ENCODE data around the gene SH2D7.
A peak's percentile ranks its signal among the peaks of the same experiment; 100 is the strongest.

SH2D7 gene

GRCh38 chr15:78102741-78103140, 10.4 kb downstream of the SH2D7 start:
- no peak overlapping the region for H3K4me3 ChIP-seq (ENCODE audit: low read depth, low read length)
- TF ChIP-seq CTCF (IDR thresholded peaks at IDR 0.05; ENCODE audit: low read depth, low read length, missing control alignments), result no peak
- no peak for DNase-seq (ENCODE audit: low read depth)

DNA sequence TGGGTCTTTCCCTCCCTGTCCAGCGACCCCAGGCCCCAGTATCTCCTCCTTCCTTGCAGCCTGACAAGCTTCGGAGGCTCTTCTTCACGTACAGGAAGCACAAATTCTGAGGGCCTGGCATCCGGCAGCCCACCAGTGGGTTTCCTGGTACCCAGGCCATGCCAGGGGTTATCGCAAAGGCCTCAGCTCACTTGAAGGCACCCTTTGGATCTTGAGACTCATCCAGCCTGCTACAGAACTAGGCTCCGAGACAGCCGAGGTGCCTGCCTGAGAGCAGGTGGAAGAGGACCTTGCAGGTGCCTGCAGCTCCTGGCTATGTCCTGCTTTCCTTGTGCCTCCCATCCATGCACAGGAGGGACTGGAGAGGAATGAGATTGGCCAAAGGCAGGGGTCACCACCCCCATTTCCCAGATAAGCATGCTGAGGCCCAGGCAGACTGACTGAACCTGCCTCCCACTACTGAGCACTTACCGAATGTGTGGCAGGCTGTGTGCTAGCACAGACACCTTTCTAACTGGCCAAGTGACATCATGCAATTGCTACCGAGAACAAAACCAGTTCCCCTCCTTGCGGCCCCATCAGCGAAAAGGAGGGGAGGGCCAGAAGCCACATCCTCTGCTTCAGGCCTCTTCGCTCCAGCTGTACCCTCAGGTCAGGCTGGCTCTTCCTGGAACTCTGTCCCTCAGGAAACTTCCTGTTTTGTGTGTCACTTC, 11.2 kb downstream of the SH2D7 start:
- peak; percentile 73 for DNase-seq (ENCODE audit: low read depth)
- H3K4me3 ChIP-seq (ENCODE audit: low read depth, low read length), result no peak overlapping the region
- no peak for TF ChIP-seq CTCF (IDR thresholded peaks at IDR 0.05; ENCODE audit: low read depth, low read length, missing control alignments)

DNA sequence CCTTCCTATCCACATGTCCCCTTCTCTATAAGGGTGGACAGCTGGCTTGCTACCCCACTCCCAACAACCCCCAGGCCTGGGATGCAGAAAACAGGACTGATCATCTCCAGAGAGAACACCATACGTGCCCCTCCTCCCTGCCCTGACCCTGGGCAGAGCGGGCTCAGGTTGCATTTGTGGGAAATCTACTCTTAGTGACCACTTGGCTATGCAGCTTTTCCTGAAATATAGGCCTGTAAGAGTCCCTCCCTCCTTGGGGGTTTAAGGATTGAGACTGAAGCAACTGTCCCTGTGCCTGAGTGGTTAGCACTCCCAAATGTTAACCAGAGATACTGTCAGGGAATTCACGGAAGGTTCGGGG, 11.7 kb downstream of the SH2D7 start:
- no peak overlapping the region for H3K4me3 ChIP-seq (ENCODE audit: low read depth, low read length)
- no peak for DNase-seq (ENCODE audit: low read depth)
- TF ChIP-seq CTCF (IDR thresholded peaks at IDR 0.05; ENCODE audit: low read depth, low read length, missing control alignments), result no peak

DNA sequence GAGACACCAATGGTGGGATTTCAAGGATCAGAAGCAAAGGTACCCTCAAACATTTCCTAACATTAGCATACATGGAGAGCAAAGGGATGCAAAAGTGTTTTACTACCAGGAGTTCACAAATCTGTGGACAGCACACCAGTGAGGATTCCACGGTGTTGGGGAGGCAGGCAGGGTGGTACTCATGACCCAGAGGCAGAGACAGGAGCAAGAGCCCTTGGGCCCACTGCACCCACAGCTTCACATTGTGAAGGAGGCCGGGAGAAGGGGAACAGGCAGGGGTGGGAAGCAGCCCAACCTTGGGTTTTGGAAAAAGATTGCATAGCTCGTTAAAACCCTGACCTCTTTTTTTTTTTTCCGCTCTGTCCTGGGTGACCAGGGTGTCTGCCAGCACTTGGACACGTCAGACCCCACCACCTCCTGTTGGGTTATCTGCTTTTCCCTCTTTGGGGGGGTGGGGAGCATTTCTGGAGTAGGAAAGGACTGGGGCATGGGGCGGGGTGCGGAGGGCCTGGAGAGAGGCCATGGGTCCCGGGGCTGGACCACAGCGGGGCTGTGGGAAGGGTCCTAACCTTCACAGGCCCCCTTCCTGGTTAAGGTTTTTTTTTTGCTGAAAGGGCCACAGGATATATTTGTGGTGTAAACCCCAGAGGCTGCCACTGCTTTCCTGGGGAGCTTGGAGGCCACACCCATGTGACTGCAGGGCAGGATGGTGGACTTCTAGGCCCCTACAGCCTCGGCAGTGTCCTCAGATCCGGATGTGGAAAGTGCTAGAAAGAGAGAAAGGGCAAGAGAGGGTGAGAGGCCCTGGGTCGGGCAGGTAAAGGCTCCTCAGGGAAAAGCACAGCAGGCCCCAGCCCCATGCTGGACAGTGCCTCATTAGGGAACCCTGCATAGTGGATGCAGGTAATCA, 12.5 kb downstream of the SH2D7 start:
- H3K4me3 ChIP-seq (ENCODE audit: low read depth, low read length), result no peak overlapping the region
- DNase-seq (ENCODE audit: low read depth), result no peak
- no peak for TF ChIP-seq CTCF (IDR thresholded peaks at IDR 0.05; ENCODE audit: low read depth, low read length, missing control alignments)

GRCh38 chr15:78105476-78106241, 13.3 kb downstream of the SH2D7 start:
- TF ChIP-seq CTCF (IDR thresholded peaks at IDR 0.05; ENCODE audit: low read depth, low read length, missing control alignments), result no peak
- no peak overlapping the region for H3K4me3 ChIP-seq (ENCODE audit: low read depth, low read length)
- DNase-seq (ENCODE audit: low read depth), result no peak

- no peak overlapping the region for H3K4me3 ChIP-seq (ENCODE audit: low read depth, low read length)
- TF ChIP-seq CTCF (IDR thresholded peaks at IDR 0.05; ENCODE audit: low read depth, low read length, missing control alignments), result no peak
- DNase-seq (ENCODE audit: low read depth), result no peak
Measured at GRCh38 chr15:78107471-78107870, 15.1 kb downstream of the SH2D7 start.

Measured in GM12864 (cell line).